Gastrocnemius medialis (tissue), 4 donors: Measurements from ENCODE around the gene SPRYD3.

ENCODE experiments used
- CTCF ChIP-seq, 5 experiments: fragments of 450-650 bp in 3 of 5; fragments of 200-600 bp in 2 of 5; sonication (generic) in 2 of 5; IDR thresholded peaks in 4 of 5; conservative IDR thresholded peaks in 1 of 5; 1 replicate in 4 of 5; 2 replicates in 1 of 5; pipeline ENCODE4 v1.5.1; 2016 to 2019; ENCODE audit warnings: antibody characterized with exemption in 5 of 5, mild to moderate bottlenecking in 3 of 5, moderate library complexity in 3 of 5
- POLR2A ChIP-seq, 2 donors: fragments of 450-650 bp; IDR thresholded peaks; one replicate each; pipeline ENCODE4 v1.6.1; 2017; ENCODE audit warnings: antibody characterized with exemption in 2 of 2, mild to moderate bottlenecking in 2 of 2, moderate library complexity in 2 of 2

GRCh38 chr12:53060064-53060720 lies 19.0 kb downstream of the SPRYD3 start:
- TF ChIP-seq CTCF (IDR thresholded peaks at IDR 0.05 in 4 of 5, conservative IDR thresholded peaks at IDR 0.05 in 1 of 5): no peak
- TF ChIP-seq POLR2A (IDR thresholded peaks at IDR 0.05): no peak
